Brain pericyte (primary cell): ENCODE results near the gene LMAN2.
"Not testable (repeated sequence)": the region's sequence is repeated elsewhere in the genome, so short reads cannot be mapped to it uniquely, and the experiment has no call there.

Experiments used
- DNase-seq: peaks from one replicate; pipeline ENCODE4 v3.0.0-alpha.2; 2012; ENCODE audit warnings: low read depth, low spot score

Gene LMAN2

GRCh38 chr5:177306674-177307543 lies 44.6 kb downstream of the LMAN2 start:
- no peak for DNase-seq

DNA sequence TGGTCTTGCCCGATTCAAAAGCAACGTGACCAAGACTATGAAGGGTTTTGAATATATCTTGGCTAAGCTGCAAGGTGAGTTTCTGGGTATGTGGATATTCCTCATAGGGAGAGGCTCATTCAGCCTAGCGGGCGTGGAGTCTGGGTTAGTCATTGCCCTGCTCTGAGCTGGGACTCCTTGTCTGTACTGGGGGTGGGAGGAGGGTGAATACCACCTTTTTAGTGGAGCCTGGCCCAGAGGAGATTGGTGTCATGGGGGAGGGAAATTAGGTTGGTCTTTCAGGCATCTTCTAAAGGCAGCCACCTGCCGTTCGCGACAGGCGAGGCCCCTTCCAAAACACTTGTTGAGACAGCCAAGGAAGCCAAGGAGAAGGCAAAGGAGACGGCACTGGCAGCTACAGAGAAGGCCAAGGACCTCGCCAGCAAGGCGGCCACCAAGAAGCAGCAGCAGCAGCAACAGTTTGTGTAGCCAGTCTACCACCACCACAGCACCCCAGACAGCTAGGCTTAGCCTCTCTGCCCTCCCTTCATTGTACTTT lies 45.3 kb downstream of the LMAN2 start:
- not testable (repeated sequence) for DNase-seq

DNA sequence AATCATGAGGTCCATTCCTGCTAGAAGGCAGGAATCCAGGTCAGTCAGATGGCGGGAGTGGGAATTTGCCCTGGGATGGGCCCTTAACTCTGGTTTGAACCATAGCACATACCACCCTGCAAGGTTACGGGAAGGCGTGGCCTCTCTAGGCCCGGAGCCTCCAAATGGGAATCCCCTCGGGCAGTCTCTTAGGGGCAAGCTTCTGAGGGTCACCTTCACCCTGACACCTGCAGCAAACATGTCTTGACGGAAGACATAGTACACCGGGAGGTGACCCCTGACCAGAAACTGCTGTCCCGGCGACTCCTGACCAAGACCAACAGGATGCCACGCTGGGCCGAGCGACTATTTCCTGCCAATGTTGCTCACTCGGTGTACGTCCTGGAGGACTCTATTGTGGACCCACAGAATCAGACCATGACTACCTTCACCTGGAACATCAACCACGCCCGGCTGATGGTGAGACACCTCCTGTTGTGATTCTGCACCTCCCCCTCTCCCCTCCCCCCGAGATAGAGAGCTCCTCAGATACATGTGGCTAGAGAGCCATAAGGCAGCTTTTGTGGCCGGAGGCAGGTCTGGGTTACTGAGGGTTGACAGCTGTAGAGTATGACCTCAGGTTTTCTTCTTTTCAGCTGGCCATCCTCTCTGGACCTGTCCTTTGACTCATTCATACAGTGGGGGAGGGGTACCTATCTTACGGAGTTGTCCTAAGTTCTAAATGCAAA lies 46.9 kb downstream of the LMAN2 start:
- no peak for DNase-seq

DNA sequence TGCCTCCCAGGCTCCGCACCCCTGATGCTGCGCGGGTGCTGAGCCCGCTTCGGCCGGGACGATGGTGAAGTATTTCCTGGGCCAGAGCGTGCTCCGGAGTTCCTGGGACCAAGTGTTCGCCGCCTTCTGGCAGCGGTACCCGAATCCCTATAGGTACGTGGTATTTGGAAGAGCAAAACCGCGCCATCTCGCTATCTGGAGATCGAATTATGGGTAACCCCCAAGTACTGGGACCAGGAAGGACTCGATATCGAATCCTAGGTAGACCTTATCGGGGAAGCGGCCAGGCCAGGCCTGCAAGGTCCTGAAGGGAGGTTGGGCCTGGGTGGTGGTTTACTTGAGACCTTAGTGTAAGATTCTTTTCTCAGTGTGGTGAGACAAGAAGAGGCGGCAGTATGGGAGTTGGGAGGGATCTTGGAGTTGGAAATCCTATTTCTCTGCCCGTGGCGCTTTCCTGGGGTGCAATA lies 47.5 kb downstream of the LMAN2 start:
- no peak for DNase-seq

- no peak for DNase-seq
Measured at GRCh38 chr5:177303121-177303924, 48.1 kb downstream of the LMAN2 start, which contains the start of the genes PRELID1 and RAB24. Gene PRELID1 (plus strand): TSS chr5:177303799. CDS start chr5:177303986, 187 bp downstream. Gene RAB24 (minus strand): TSS chr5:177303719. CDS start chr5:177303288, 431 bp downstream.

- DNase-seq, result no peak
Measured at GRCh38 chr5:177302354-177303110, 48.9 kb downstream of the LMAN2 start.

DNA sequence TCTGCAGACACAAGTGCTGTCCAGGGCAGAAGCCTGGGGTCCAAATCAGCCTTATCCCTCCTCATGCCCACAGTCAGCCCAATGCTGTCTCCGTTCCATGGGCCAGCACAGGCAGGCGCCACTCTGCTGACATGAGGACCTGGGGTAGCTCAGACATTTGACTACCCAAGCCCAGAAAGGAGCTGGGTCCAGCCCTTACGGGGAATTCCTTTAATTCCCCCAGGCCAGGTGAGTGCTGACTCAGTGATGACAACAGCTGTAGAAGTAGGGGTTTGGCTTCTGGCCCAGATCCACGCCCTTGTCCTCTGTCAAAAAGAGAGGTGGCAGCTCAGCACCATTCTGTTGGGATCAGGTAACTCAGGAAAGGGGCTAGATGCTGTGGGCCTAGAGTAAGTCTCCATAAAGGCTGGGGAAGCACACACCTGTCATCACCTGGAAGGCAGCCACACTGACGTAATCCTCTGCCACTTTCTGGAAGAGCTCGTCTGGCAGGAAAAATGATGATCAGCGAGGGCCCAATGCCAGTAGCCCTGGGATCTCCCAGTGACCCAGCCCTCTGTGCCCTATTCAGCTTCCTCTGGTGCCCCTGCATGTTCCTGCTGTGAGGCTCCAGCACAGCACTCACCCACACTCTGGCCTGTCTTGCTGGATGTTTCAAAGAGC lies 49.8 kb downstream of the LMAN2 start:
- DNase-seq, result no peak

DNA sequence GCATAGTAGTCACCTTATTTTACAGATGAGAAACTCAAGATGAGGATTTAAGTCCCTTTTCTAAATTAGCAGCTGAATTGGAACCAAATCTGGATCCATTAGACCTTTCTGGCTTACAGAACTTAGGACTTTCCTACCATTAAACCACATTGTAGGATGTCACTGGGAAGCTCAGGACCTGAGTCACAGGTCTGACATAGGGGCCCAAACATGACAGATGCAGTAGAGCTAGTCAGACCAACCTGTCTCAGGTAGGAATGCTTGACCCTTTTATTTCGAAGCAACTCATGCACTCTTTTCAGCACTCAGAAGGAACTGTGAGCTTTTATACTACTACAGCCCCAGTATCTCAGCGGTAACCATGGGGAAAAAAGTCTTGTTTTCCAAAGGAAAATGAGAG lies 50.5 kb downstream of the LMAN2 start:
- DNase-seq, result no peak

DNA sequence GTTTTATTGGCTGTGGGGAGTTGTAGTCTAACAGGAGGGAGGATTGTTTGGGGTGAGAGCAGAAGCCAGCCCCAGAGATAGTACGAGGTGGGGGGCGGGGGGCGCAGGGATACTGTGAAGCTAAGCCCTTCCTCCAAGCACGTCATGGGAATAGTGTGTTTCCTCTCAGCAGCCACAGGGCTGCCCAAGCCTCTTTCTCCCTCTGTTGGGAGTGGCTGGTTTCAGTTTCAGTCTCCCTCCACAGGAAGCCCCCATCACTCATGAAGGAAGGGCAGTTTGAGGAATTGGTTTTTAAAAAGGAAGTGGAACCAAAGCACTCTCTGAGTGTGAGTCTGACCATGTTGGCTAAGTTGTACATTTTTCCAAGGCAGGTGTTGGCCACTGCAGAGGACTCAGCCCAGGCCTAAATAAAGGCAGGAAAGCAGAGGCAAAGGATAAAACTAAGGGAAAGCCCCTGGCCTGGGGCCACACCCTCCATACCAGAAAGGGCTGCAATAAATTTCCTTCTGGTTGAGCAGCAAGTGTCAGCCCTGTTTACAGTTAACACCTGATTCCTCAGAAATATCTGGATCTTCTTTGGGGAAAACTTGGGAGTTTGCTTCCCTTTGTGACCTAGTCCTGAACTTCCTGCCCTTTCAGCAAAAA lies 51.1 kb downstream of the LMAN2 start:
- no peak for DNase-seq

- DNase-seq, result no peak
Measured at GRCh38 chr5:177299697-177300096, 51.8 kb downstream of the LMAN2 start.

GRCh38 chr5:177297922-177298321 lies 53.5 kb downstream of the LMAN2 start:
- no peak for DNase-seq

GRCh38 chr5:177296581-177296980 lies 54.9 kb downstream of the LMAN2 start:
- no peak for DNase-seq

DNA sequence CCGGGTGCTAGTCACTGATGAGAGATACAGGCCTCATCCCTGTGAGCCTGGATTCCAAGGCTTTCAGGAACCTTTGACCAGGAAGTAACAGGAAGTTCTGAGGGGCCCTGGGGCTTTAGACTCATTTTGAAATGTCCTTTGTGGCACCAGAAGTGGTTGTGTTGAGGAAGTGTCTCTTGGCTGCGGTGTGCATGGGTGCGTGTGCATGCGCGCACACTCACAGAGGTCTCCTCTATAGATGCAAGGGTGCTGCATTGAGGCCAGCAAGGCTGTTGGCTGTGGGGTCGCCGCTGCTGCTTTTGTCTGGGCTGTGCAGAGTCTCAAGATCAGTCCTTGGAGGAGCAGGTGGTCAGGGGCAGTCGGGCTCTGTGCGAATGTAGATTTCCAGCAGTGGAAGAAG lies 55.5 kb downstream of the LMAN2 start:
- no peak for DNase-seq

DNA sequence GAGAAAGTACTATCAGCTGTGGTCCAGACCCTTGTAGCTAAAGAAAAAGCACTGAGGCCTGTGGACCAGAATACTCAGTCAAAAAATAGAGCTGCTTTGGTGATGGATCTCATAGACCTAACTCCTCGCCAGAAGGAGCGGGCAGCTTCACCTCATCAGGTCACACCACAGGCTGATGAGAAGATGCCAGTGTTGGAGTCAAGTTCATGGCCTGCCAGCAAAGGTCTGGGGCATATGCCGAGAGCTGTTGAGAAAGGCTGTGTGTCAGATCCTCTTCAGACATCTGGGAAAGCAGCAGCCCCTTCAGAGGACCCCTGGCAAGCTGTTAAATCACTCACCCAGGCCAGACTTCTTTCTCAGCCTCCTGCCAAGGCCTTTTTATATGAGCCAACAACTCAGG lies 56.8 kb downstream of the LMAN2 start:
- no peak for DNase-seq

DNA sequence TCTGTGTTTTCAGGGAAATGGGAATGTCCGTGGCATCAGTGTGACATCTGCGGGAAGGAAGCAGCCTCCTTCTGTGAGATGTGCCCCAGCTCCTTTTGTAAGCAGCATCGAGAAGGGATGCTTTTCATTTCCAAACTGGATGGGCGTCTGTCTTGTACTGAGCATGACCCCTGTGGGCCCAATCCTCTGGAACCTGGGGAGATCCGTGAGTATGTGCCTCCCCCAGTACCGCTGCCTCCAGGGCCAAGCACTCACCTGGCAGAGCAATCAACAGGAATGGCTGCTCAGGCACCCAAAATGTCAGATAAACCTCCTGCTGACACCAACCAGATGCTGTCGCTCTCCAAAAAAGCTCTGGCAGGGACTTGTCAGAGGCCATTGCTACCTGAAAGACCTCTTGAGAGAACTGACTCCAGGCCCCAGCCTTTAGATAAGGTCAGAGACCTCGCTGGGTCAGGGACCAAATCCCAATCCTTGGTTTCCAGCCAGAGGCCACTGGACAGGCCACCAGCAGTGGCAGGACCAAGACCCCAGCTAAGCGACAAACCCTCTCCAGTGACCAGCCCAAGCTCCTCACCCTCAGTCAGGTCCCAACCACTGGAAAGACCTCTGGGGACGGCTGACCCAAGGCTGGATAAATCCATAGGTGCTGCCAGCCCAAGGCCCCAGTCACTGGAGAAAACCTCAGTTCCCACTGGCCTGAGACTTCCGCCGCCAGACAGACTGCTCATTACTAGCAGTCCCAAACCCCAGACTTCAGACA lies 57.5 kb downstream of the LMAN2 start:
- DNase-seq, result no peak

DNA sequence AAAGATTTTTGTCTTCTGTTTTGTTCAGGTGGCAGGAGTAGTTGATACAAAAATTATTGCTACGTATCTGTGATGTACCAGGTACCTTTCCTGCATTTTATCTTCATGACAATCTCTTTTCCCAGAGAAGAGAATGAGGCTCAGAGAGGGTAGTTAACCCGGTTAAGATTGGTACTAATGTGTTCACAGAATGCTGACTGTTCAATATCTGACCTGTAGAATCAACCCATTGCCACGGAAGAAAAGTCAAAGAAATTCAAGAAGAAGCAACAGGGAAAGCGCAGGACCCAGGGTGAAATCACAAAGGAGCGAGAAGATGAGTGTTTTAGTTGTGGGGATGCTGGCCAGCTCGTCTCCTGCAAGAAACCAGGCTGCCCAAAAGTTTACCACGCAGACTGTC lies 59.7 kb downstream of the LMAN2 start:
- no peak for DNase-seq

- no peak for DNase-seq
Measured at GRCh38 chr5:177290816-177291596, 60.5 kb downstream of the LMAN2 start.

- DNase-seq, result no peak
Measured at GRCh38 chr5:177288191-177288590, 63.3 kb downstream of the LMAN2 start.
